HEK293T (cell line): Measurements from ENCODE around the gene ANO2.
"Not testable (repeated sequence)": the region's sequence is repeated elsewhere in the genome, so short reads cannot be mapped to it uniquely, and the experiment has no call there.

Experiments used
- CTCF ChIA-PET: fragments of 350-600 bp; formaldehyde crosslinking; extraction: SDS; loops from one replicate; lab custom pipeline; 2021; ENCODE audit warnings: antibody characterized with exemption, inconsistent platforms; lab: Yijun Ruan, JAX
- POLR2A ChIA-PET: fragments of 350-600 bp; formaldehyde crosslinking; extraction: SDS; loops from one replicate; lab custom pipeline; 2020; ENCODE audit warnings: antibody characterized with exemption, inconsistent platforms; lab: Yijun Ruan, JAX
- DNase-seq: peaks from one replicate; pipeline ENCODE4 v3.0.0; 2012; ENCODE audit warnings: mixed read lengths; ENCODE audit errors: extremely low spot score
- ARNT ChIP-seq: fragments of 450-650 bp; IDR thresholded peaks from 2 replicates; pipeline ENCODE4 v1.6.1; 2017; ENCODE audit warnings: mild to moderate bottlenecking
- BHLHE40 ChIP-seq: fragments of 450-650 bp; IDR thresholded peaks from 2 replicates; pipeline ENCODE4 v1.6.1; 2016; ENCODE audit warnings: mild to moderate bottlenecking, moderate library complexity, borderline replicate concordance
- CTBP1 ChIP-seq: fragments of 450-650 bp; IDR thresholded peaks from 2 replicates; pipeline ENCODE4 v1.6.1; 2016; ENCODE audit warnings: borderline replicate concordance
- ELF4 ChIP-seq: fragments of 450-650 bp; IDR thresholded peaks from 2 replicates; pipeline ENCODE4 v1.6.1; 2017; ENCODE audit warnings: antibody characterized with exemption
- FOXA1 ChIP-seq: fragments of 450-650 bp; IDR thresholded peaks from 2 replicates; pipeline ENCODE4 v1.6.1; 2016; ENCODE audit warnings: mild to moderate bottlenecking
- FOXK2 ChIP-seq: fragments of 450-650 bp; IDR thresholded peaks from 2 replicates; pipeline ENCODE4 v1.6.1; 2016; ENCODE audit warnings: mild to moderate bottlenecking
- FOXM1 ChIP-seq: fragments of 450-650 bp; IDR thresholded peaks from 2 replicates; pipeline ENCODE4 v1.6.1; 2017; ENCODE audit warnings: mild to moderate bottlenecking, borderline replicate concordance
- HDGF ChIP-seq: fragments of 450-650 bp; IDR thresholded peaks from 2 replicates; pipeline ENCODE4 v1.6.1; 2017; ENCODE audit warnings: antibody characterized with exemption, borderline replicate concordance
- L3MBTL2 ChIP-seq: fragments of 450-650 bp; conservative IDR thresholded peaks from 2 replicates; pipeline ENCODE4 v1.6.1; 2016; ENCODE audit warnings: mild to moderate bottlenecking
- LEF1 ChIP-seq: fragments of 450-650 bp; IDR thresholded peaks from 2 replicates; pipeline ENCODE4 v1.6.1; 2017; ENCODE audit warnings: mild to moderate bottlenecking, borderline replicate concordance
- NFRKB ChIP-seq: fragments of 450-650 bp; IDR thresholded peaks from 2 replicates; pipeline ENCODE4 v1.6.1; 2016; ENCODE audit warnings: mild to moderate bottlenecking, moderate library complexity
- SP1 ChIP-seq: fragments of 450-650 bp; IDR thresholded peaks from 2 replicates; pipeline ENCODE4 v1.6.1; 2017
- SUZ12 ChIP-seq: fragments of 450-650 bp; IDR thresholded peaks from 2 replicates; pipeline ENCODE4 v1.6.1; 2016; ENCODE audit warnings: mild to moderate bottlenecking
- TARDBP ChIP-seq: fragments of 450-650 bp; IDR thresholded peaks from 2 replicates; pipeline ENCODE4 v1.6.1; 2016
- ZNF384 ChIP-seq: fragments of 450-650 bp; IDR thresholded peaks from 2 replicates; pipeline ENCODE4 v1.6.1; 2016
- TF ChIP-seq, protein P1 (sequence below): fragments of 450-650 bp; IDR thresholded peaks from 2 replicates; pipeline ENCODE4 v1.6.1; 2016

ANO2 gene

GRCh38 chr12:5861416-5861815, 83.6 kb downstream of the ANO2 start:
- CTCF ChIA-PET, result no interaction called here
- TF ChIP-seq TARDBP (no peak), L3MBTL2 (no peak), CTBP1 (no peak), ZNF384 (no peak), FOXM1 (no peak), SUZ12 (no peak), FOXA1 (no peak), ARNT (no peak), FOXK2 (no peak), BHLHE40 (no peak), ELF4 (no peak), HDGF (no peak), NFRKB (no peak), SP1 (no peak), LEF1 (no peak)
- TF ChIP-seq, protein P1, sequence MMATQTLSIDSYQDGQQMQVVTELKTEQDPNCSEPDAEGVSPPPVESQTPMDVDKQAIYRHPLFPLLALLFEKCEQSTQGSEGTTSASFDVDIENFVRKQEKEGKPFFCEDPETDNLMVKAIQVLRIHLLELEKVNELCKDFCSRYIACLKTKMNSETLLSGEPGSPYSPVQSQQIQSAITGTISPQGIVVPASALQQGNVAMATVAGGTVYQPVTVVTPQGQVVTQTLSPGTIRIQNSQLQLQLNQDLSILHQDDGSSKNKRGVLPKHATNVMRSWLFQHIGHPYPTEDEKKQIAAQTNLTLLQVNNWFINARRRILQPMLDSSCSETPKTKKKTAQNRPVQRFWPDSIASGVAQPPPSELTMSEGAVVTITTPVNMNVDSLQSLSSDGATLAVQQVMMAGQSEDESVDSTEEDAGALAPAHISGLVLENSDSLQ, result no peak
- POLR2A ChIA-PET, result no interaction called here

GRCh38 chr12:5856692-5857091, 88.4 kb downstream of the ANO2 start:
- no peak for DNase-seq
- ChIA-PET CTCF (no interaction called here), POLR2A (no interaction called here)
- no peak for TF ChIP-seq ARNT

More at GRCh38 chr12:5861416-5861815, 83.6 kb downstream of the ANO2 start:
- no peak for DNase-seq

DNA sequence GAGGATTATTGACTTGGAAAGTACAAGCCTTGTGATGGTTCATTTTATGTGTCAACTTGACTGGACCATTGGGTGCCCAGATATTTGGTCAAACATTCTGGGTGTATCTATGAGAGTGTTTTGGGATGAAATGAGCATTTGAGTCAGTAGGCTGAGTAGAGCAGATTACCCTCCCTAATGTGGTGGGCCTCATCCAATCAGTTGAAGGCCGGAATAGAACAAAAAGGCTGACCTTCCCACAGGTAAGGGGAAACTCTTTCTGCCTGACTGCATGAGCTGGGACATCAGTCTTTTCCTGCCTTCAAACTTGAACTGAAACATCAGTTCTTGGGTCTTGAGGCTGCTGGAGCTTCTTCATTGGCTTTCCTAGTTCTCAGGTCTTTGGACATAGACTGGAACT, 98.1 kb downstream of the ANO2 start:
- ChIA-PET CTCF (no interaction called here), POLR2A (no interaction called here)
- TF ChIP-seq SUZ12 (no peak), LEF1 (no peak), ELF4 (no peak), HDGF (no peak)
- no peak for DNase-seq

DNA sequence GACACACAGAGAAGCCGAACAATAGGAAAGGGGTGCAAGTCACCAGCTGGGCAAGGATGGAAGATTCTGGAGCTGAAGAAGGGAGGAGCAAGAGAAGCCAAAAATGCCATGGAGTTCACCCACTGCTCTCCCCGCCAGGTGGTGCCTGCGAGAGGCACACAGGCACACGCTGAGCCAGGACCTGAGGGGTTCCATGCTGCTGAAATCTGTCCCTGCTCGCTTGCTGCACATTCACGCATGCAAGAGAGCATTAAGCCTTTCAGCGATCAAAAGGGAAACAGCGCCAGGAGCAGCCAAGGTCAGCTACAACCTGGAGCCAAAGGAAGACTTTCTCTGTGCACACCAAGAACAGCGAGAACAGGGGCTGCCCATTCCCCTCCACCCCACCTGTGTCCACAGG, 104.1 kb downstream of the ANO2 start:
- TF ChIP-seq, protein P1, result no peak
- TF ChIP-seq ARNT, result no peak
- no peak for TF ChIP-seq HDGF
- POLR2A ChIA-PET, result no interaction called here
- CTCF ChIA-PET, result no interaction called here
- no peak for DNase-seq

- CTCF ChIA-PET, result no interaction called here
- POLR2A ChIA-PET, result no interaction called here
Measured at GRCh38 chr12:5830111-5830510, 114.9 kb downstream of the ANO2 start.

DNA sequence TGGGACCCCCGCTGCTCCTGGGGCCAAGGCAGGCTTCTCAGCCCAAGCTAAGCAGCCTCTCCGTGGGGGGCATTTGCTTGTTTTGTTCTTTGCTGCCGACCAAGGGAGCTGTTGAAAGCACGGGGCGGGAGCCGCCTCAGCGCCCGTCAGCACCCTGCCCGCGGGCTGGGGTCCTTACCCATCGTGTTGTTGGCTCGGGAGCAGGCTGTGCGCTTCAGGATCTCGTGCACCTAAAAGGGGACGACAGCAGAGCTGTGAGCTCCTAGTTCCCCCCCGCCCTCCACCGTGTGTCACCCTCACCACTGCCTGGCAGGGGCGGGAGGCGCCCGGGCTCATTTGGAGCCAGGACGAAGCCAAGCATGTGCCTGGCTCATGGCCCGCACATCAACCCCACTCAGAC, 117.5 kb downstream of the ANO2 start:
- ChIA-PET CTCF (no interaction called here), POLR2A (no interaction called here)
- TF ChIP-seq ELF4, result no peak
- no peak for TF ChIP-seq SP1
- TF ChIP-seq CTBP1, result no peak
- no peak for TF ChIP-seq NFRKB
- no peak for TF ChIP-seq ARNT
- no peak for TF ChIP-seq FOXM1
- no peak for TF ChIP-seq ZNF384
- no peak; the same call in 1 of the 2 replicates for TF ChIP-seq L3MBTL2
- TF ChIP-seq SUZ12, result no peak
- no peak for DNase-seq

More at GRCh38 chr12:5830111-5830510, 114.9 kb downstream of the ANO2 start:
- TF ChIP-seq FOXM1, result no peak
- TF ChIP-seq SP1, result no peak
- no peak for TF ChIP-seq CTBP1
- TF ChIP-seq ARNT, result no peak
- TF ChIP-seq FOXK2, result no peak
- TF ChIP-seq LEF1, result no peak
- no peak for TF ChIP-seq TARDBP
- no peak for TF ChIP-seq SUZ12
- no peak for TF ChIP-seq L3MBTL2
- no peak for DNase-seq

DNA sequence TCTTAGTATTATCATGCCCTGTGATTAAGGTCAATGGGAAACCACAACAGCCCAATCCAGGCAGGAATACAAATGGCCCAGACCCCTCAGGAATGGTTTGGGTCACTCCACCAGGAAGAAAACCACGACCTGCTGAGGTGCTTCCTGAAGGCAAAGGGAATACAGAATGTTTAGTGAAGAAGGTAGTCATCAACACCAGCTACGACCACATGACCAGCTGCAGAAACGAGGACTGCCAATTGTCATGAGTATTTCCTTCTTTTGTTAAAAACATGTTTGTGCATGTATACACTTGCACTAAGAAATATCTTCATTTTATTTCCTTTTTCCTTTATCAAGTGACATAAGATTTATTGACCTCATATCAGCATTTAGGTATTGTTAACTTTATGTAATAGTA, 119.3 kb downstream of the ANO2 start:
- POLR2A ChIA-PET, DNase-seq, CTCF ChIA-PET: not testable (repeated sequence)

GRCh38 chr12:5818877-5819276, 126.2 kb downstream of the ANO2 start:
- DNase-seq, CTCF ChIA-PET, POLR2A ChIA-PET: not testable (repeated sequence)

- TF ChIP-seq FOXM1, result no peak
- TF ChIP-seq LEF1, result no peak
- TF ChIP-seq HDGF, result no peak
- TF ChIP-seq CTBP1, result no peak
- no peak for TF ChIP-seq ZNF384
- TF ChIP-seq SUZ12, result no peak
- TF ChIP-seq ELF4, result no peak
- no peak for TF ChIP-seq TARDBP
- no peak for TF ChIP-seq NFRKB
- DNase-seq, result no peak
- CTCF ChIA-PET, result no interaction called here
- POLR2A ChIA-PET, result no interaction called here
Measured at GRCh38 chr12:5817246-5817645, 127.8 kb downstream of the ANO2 start.
